ENCODE measurements around the gene ZNF154.

ZNF154 gene

DNA sequence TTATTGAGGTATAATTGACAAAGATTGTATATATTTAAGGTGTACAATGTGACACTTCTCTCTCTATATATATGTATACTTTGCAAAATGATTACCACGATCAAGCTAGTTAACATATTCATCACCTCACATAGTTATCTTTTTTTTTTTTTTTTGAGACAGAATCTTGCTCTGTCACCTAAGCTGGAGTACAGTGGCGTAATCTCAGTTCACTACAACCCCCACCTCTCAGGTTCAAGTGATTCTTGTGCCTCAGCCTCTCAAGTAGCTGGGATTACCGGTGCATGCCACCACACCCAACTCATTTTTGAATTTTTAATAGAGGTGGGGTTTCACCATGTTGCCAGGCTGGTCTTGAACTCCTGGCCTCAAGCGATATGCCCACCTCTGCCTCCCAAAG lies 36.5 kb downstream of the ZNF154 start:
- no peak for DNase-seq

GRCh38 chr19:57671124-57671895 lies 37.7 kb downstream of the ZNF154 start:
- DNase-seq: no peak

DNA sequence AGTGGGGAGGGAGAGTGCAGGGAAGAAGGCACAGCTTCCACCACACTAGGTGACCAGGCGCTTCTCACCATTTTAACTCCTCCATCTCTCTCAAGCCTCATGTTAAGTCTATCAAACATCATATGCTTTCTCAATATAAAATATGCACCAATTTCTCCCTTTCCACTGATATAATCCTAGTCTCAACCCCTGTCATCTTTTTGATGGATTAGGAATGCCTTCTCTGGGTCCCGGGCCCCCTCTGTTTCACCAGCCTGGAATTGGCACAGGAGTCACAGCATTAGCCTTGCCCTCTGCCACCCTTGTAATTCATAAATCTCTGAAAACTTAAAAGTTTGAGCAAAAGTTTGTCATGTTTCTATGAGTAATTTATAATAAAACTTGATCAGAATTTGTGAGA lies 40.4 kb downstream of the ZNF154 start, which contains the start of gene ZSCAN4:
ZSCAN4 (plus strand) TSS at position 301 of the 400 bp plus-strand sequence. CDS start 7,211 bp downstream, outside the sequence.
- DNase-seq: no peak

DNA sequence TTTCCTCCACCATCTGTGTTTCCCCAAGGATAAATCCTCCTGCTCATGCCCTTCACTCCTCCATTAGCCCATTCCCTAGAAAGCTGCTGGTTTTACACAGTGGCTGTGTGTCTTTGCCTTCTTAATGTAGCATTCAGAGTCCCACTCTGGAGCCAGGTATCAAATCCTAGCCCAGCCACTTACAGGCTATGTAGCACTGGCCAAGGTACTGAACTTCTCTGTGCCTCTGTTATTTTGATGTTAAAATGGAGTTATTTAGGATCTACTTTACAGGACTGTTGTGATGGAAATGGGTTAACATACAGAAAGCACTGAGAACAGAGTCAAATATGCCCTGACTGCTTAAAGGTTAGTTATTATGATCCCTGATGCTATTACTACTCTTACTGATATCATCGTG lies 41.8 kb downstream of the ZNF154 start:
- DNase-seq: no peak

- no peak for DNase-seq
Observed at GRCh38 chr19:57665261-57665806, 43.7 kb downstream of the ZNF154 start.

GRCh38 chr19:57664269-57665127 lies 44.5 kb downstream of the ZNF154 start:
- no peak for DNase-seq

- DNase-seq: no peak
Observed at GRCh38 chr19:57656346-57656745, 52.7 kb downstream of the ZNF154 start.

- DNase-seq: no peak
Observed at GRCh38 chr19:57655443-57655842, 53.6 kb downstream of the ZNF154 start.

DNA sequence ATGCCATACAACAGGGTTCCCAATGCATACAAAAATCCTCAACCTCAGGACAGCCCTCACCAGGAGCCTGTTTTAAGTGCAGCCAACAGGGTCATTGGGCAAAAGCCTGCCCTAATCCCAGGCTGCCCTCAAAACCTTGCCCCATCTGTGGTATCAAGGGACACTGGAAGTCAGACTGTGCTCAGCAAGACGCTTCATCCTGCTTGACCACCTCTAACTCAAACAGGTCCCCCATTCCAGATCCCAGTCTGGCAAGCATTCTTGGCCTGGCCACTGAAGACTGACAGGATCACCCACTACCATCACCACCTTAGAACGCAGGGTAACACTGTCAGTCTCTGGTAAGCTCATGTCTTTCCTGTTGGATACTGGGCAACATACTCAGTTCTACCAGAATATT lies 55.3 kb downstream of the ZNF154 start:
- no peak for DNase-seq

GRCh38 chr19:57651654-57651996 lies 57.4 kb downstream of the ZNF154 start:
- DNase-seq: no peak

DNA sequence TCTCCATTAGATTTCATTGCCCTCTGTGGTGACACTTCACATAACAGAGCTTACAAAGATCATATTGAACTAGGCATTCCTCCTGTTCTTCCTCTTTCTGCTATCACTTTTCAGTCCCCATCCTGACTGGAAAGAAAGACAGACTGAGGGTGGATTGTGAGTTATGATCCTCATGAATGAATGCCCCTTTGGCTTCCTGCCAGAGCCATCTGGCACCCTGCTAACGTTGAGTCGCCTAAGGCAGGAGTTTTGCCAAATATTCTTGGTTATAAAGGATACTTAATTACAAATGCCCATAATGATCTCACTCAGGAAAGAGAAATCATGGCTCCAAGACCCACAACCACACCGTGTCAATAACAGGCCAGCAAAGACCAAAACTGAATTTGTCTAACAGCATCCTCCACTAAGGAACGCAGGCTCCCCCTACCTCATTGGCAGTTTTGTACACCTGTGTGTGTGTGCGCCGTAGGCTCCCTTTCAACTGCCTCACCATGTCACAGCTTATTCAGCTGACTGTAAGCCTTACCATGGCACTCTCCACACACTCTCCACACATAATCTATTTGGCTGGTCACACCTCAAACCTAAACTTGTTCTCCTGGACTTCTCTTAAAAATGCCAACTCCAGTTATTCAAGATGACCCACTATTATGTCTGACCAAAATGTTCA lies 60.5 kb downstream of the ZNF154 start:
- DNase-seq: no peak
